HG03378 (cell line): ENCODE measurements around the gene HTR1B.

Experiments used
- ATAC-seq: cut with Tn5 transposase; IDR thresholded peaks from one replicate; pipeline ENCODE4 v1.9.1; 2021; ENCODE audit warnings: mild to moderate bottlenecking, moderate library complexity; ENCODE audit not compliant: unreplicated experiment

HTR1B gene

DNA sequence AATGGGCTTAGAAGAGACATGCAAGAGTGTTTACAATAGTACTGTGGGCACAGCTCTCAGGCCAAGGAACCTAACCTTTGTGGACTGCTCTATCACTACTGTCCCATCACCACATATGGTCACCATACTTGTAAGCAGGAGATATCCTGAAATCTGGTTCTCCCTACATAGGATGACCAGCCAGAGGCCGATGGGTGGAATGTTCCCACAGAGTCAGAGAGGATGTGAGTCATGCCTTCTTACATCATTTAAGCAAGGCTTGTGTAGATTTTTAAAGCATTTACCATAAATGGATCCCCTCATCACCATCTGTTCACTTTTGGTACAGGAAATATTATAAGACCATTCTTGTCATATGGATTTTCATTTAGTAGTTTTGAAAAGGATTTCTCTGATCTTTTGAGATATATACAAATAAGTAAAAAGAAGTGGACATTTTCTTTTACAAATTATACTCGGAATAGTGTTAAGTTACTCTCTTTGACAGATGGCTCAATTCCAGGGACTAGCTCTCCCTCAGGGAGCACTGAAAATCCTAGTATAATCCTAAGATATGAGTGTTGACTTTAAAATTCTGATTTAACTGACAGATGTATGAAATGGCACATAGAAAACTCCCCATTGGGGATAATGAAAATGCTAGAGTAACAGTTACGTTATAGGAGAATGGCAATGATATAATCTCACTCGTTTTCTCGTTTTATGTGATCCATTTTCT, 6.6 kb downstream of the HTR1B start:
- ATAC-seq, result no peak

- no peak for ATAC-seq
Measured at GRCh38 chr6:77455271-77455670, 8.0 kb downstream of the HTR1B start.

DNA sequence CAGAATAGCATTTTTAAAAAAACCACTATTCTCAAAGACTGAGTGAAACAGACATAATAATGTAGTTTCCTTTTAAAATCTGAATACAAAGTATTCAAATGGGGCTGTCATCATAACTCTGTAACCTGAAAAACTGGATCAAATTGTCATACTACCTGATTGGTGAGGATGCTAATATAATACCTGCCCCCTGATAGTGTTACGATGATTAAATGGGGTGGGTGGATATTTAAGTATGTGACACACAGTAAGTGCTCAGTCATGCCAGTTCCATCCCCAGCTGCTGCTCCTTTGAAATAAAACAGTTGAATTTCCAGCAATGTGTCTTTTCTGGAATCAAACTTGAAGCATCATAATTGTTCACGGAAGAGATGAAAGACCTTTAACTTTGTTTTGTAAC, 8.9 kb downstream of the HTR1B start:
- no peak for ATAC-seq

DNA sequence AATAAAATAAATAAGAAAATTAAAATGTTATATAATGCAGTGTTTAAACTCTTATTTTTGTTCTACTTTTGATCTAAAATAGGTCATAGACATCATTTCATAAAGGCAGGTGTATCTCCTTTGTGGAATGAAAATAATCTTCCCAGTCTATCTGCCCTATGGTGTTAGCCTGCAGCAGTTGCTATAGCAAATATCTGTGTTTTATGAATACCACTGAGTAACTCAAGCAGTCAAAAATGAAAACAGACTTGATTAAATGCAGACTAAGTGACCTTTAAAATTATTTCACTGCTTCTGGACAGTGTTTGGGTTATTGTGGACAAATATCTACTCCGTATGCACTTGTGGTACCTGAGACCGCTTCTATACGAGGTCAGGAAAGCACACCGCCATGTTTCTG, 11.8 kb downstream of the HTR1B start:
- ATAC-seq, result no peak

DNA sequence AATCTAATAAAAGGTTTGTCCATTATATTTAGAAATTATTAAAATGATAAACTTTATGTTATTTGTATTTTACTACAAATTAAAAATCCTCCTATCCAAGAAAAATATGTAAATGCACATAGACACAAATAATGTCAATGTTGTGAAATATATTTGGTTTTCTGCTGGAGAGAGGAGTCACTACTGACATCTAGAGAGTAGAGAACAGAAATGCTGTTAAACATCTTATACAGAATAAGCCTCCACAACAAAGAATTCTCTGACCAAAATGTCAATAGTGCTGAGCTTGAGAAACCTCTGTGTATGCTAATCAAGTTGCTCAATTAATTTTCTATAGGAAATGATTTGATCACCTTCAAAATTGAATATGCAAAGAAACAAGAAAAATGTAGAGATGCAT, 12.4 kb downstream of the HTR1B start:
- no peak for ATAC-seq

DNA sequence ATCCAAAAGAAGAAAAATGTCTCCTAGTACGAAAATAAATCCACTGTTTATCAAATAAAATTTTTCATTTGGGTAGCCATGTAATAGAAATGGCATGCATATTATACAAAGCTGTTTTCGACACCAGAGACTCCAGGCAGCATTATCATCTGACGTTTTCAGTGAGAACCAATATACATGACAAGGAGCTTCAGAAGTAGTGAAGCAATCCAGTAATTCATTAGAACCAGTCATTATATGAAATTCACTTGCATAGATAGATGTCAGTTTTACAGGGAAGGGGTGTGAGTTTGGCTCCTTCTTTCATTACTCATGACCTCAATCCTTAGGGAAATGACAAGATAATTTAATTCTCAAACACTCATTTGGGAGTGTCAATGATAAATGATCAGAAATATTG, 14.7 kb downstream of the HTR1B start:
- ATAC-seq, result no peak

- no peak for ATAC-seq
Measured at GRCh38 chr6:77447254-77447653, 16.0 kb downstream of the HTR1B start.

- no peak for ATAC-seq
Measured at GRCh38 chr6:77446249-77446648, 17.0 kb downstream of the HTR1B start.

GRCh38 chr6:77445214-77445613, 18.1 kb downstream of the HTR1B start:
- no peak for ATAC-seq

- no peak for ATAC-seq
Measured at GRCh38 chr6:77440206-77440976, 22.9 kb downstream of the HTR1B start.

DNA sequence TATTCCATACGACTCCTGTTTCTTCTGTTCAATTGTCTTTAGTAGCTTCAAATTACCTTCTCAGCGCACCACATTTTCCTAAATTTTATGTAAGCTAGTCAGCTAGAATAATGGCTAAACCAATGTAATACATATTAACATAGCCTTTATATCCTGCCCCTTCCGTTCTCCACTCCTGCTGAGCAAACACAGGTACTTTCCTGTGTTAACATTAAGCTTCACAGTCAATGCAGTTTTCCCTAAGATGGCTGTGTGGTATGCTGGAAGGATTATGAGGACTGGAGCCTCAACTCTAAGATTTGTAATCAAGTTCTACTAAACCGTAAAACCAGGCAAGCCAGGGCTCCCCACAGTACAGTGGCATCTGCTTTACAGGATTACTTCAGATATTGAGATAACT, 29.4 kb downstream of the HTR1B start:
- ATAC-seq, result no peak

DNA sequence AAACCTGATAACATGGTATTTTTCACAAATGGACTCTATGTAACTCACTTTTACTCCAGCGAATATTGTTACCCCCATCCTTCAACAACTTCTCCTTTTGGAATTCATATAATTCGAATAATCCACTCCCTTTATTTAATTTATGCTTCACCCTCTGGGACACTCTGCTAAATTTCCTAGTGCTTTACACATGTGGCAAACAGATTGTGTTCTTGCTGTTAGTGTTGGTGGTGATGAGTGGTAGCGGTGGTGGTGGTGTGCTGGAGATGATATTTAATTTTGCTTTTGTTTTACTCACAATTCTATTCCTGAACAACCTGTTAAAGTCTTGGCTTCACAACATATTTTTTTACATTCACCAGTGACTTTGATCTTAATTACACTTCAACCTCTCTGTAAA, 32.8 kb downstream of the HTR1B start:
- ATAC-seq, result no peak

- ATAC-seq, result no peak
Measured at GRCh38 chr6:77425671-77426070, 37.6 kb downstream of the HTR1B start.

- no peak for ATAC-seq
Measured at GRCh38 chr6:77425216-77425615, 38.1 kb downstream of the HTR1B start.

DNA sequence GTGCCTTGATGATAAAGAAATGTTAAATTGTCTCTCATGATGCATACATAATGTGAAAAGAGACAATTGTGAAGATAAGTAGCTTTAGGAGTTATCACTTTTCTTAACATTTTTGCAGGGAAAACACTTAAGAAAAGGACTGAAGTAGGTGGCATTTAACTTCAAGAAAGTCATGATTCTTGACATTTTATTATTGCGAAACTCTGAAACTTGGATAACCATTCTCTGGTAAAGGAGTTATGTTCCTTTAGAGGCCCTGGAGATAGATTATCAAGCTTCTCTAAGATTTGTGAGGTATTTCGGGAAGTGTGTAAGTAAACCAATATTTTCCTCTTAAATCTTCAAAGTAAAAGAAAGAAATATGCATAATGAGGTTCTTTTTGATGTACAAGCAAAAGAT, 38.5 kb downstream of the HTR1B start:
- ATAC-seq, result no peak

GRCh38 chr6:77416839-77417238, 46.5 kb downstream of the HTR1B start:
- no peak for ATAC-seq

GRCh38 chr6:77415706-77416105, 47.6 kb downstream of the HTR1B start:
- ATAC-seq, result peak; percentile 60
